GM12878 (cell line): ENCODE measurements around the gene CLEC1A. TPM values are rescaled to one million over a fixed set of nuclear protein-coding genes. Genes with fewer than 3 reads are reported as not detected.

Experiments used
- ATAC-seq: fragments of 200-7000 bp; cut with Tn5 transposase; 3 replicates; pipeline ENCODE4 v1.9.1; 2020; ENCODE audit warnings: mild to moderate bottlenecking, moderate library complexity
- BruUV-seq: library from RNA; stranded (reverse); fragments of 400-500 nt; replicated peaks from 2 replicates; lab custom pipeline; 2021; lab: Mats Ljungman, UMichigan
- CTCF ChIA-PET: fragments of 300-600 bp; sonication (Branson Sonifier 250); formaldehyde crosslinking; extraction: SDS; loops from one replicate; lab custom pipeline; 2021; ENCODE audit warnings: inconsistent platforms; lab: Yijun Ruan, JAX
- POLR2A ChIA-PET: fragments of 350-600 bp; formaldehyde crosslinking; extraction: SDS; loops from one replicate; lab custom pipeline; 2021; ENCODE audit warnings: inconsistent platforms; lab: Charles Lee
- RAD21 ChIA-PET: fragments of 300-600 bp; sonication (Branson Sonifier 250); formaldehyde crosslinking; loops from one replicate; lab custom pipeline; 2023; ENCODE audit warnings: antibody characterized with exemption; ENCODE audit not compliant: unreplicated experiment; lab: Charles Lee
- SMC1A ChIA-PET: fragments of 300-600 bp; sonication (Branson Sonifier 250); formaldehyde crosslinking; loops from one replicate; lab custom pipeline; 2023; ENCODE audit not compliant: unreplicated experiment, uncharacterized antibody; lab: Charles Lee
- DNase-seq: peaks from one replicate; pipeline ENCODE4 v3.0.0-alpha.2; 2011; ENCODE audit warnings: low read depth, low spot score
- FAIRE-seq: peaks from 3 replicates; lab custom pipeline; 2011; peaks lifted over from hg19 to GRCh38; lab: Jason Lieb, UNC
- H2AFZ ChIP-seq: 2 replicates; pipeline ENCODE4 v1.6.0; 2011; ENCODE audit warnings: low read depth, low read length, control low read depth; ENCODE audit not compliant: control insufficient read depth
- H3K27ac ChIP-seq: 2 replicates; pipeline ENCODE4 v1.5.1; 2011; ENCODE audit warnings: control low read depth; ENCODE audit not compliant: control insufficient read depth, insufficient read depth
- H3K27me3 ChIP-seq, 2 experiments: replicated peaks in 1 of 2; 2 replicates each; pipeline versions ENCODE4 v1.6.0 to v1.6.1; 2011; ENCODE audit warnings: low read length in 1 of 2; ENCODE audit not compliant: control insufficient read depth in 2 of 2, insufficient read depth in 2 of 2
- H3K36me3 ChIP-seq, 2 experiments: 2 replicates each; pipeline ENCODE4 v1.5.1; 2011; ENCODE audit warnings: low read length in 1 of 2; ENCODE audit not compliant: control insufficient read depth in 2 of 2, insufficient read depth in 2 of 2
- H3K4me1 ChIP-seq: 2 replicates; pipeline ENCODE4 v1.6.1; 2011; ENCODE audit warnings: mild to moderate bottlenecking, low read length, moderate library complexity, mixed read lengths; ENCODE audit not compliant: control insufficient read depth, insufficient read depth
- H3K4me2 ChIP-seq: 2 replicates; pipeline ENCODE4 v1.6.0; 2011; ENCODE audit warnings: control low read depth; ENCODE audit not compliant: control insufficient read depth, insufficient read depth
- H3K4me3 ChIP-seq: fragments of 200-600 bp; sonication (generic); 2 replicates; pipeline ENCODE4 v1.5.1; 2016
- H3K79me2 ChIP-seq: 2 replicates; pipeline ENCODE4 v1.6.0; 2011; ENCODE audit warnings: low read length; ENCODE audit not compliant: control insufficient read depth, insufficient read depth
- H3K9ac ChIP-seq: 2 replicates; pipeline ENCODE4 v1.8.0; 2011; ENCODE audit warnings: low read length, control low read depth, mixed read lengths; ENCODE audit not compliant: control insufficient read depth, insufficient read depth
- H3K9me3 ChIP-seq: replicated peaks from 3 replicates; pipeline ENCODE4 v1.5.1; 2011; ENCODE audit warnings: mild to moderate bottlenecking, low read length; ENCODE audit not compliant: control insufficient read depth, insufficient read depth
- H4K20me1 ChIP-seq: 2 replicates; pipeline ENCODE4 v1.6.0; 2011; ENCODE audit not compliant: control insufficient read depth, insufficient read depth
- CHD1 ChIP-seq: IDR thresholded peaks from 2 replicates; pipeline ENCODE4 v1.6.1; 2012; ENCODE audit warnings: low read depth, low read length, improper control_type of control experiment
- EP300 ChIP-seq, 2 experiments: fragments of 150-350 bp in 1 of 2; IDR thresholded peaks; 2 replicates each; pipeline ENCODE4 v1.6.1; 2011 to 2012; ENCODE audit warnings: low read depth in 2 of 2, low read length in 2 of 2, borderline replicate concordance in 1 of 2, improper control_type of control experiment in 1 of 2, inconsistent platforms in 1 of 2; ENCODE audit not compliant: control insufficient read depth in 1 of 2
- HDGF ChIP-seq: fragments of 450-650 bp; IDR thresholded peaks from 2 replicates; pipeline ENCODE4 v1.6.1; 2016; ENCODE audit warnings: antibody characterized with exemption
- MTA2 ChIP-seq: fragments of 450-650 bp; IDR thresholded peaks from 2 replicates; pipeline ENCODE4 v1.6.1; 2016; ENCODE audit warnings: low read depth, mild to moderate bottlenecking, moderate library complexity
- MTA3 ChIP-seq: IDR thresholded peaks from 2 replicates; pipeline ENCODE4 v1.6.1; 2012; ENCODE audit warnings: low read length, inconsistent platforms, borderline replicate concordance
- NFIC ChIP-seq: IDR thresholded peaks from 2 replicates; pipeline ENCODE4 v1.6.1; 2012; ENCODE audit warnings: low read depth, mild to moderate bottlenecking, inconsistent platforms, low read length, moderate library complexity
- POLR2A ChIP-seq: IDR thresholded peaks from 2 replicates; pipeline ENCODE4 v1.6.1; 2011; ENCODE audit warnings: low read depth, mild to moderate bottlenecking, low read length
- SP1 ChIP-seq: IDR thresholded peaks from one replicate; pipeline ENCODE4 v1.6.1; 2011; ENCODE audit warnings: low read depth, low read length
- WGBS: methylation state at CpG from one replicate; pipeline ENCODE4 v1.1.6; 2016; ENCODE audit warnings: low lambda C conversion rate; ENCODE audit not compliant: insufficient replicate concordance, insufficient coverage; ENCODE audit errors: missing lambda C conversion rate; 5-methylcytosine and 5-hydroxymethylcytosine counted together
- in situ Hi-C: fragments of 300-500 bp; cut with MboI; formaldehyde crosslinking; loops from 9 replicates; pipeline ENCODE4 v1.14.3; 2018; ENCODE audit warnings: mixed read lengths
- intact Hi-C: fragments of 100-400 bp; cut with micrococcal nuclease; formaldehyde crosslinking; loops from one replicate; pipeline ENCODE4 v1.14.2; 2022; ENCODE audit not compliant: unreplicated experiment
- polyA plus RNA-seq, 11 experiments: library from polyadenylated mRNA; depleted of rRNA in 4 of 11; unstranded in 6 of 11; stranded (reverse) in 5 of 11; fragments of >200 nt; fragmentation: Nextera tagmentation in 4 of 11; fragmentation: Illumina TruSeq in 1 of 11; extraction: Ambion mirVana in 4 of 11; extraction: Trizol in 1 of 11; gene quantifications; 1 replicate in 1 of 11; 2 replicates in 10 of 11; pipeline versions ENCODE4 v1.2.1 to v1.2.3, GENCODE V29; 2011 to 2016; ENCODE audit warnings: inconsistent platforms in 2 of 11, missing spikeins in 2 of 11, low read depth in 1 of 11
- total RNA-seq, 4 experiments: library from RNA; depleted of rRNA in 3 of 4; stranded (reverse); fragments of >200 nt in 3 of 4; fragmentation: Illumina TruSeq in 1 of 4; extraction: Trizol in 1 of 4; gene quantifications; 2 replicates each; pipeline versions ENCODE4 v1.2.1 to v1.2.3, GENCODE V29; 2013 to 2021
- TF ChIP-seq, protein P1 (sequence below): IDR thresholded peaks from 2 replicates; pipeline ENCODE4 v1.6.1; 2011; ENCODE audit warnings: mild to moderate bottlenecking, low read depth, low read length, moderate library complexity; ENCODE audit not compliant: insufficient replicate concordance
- TF ChIP-seq, protein P2 (sequence below): fragments of 450-650 bp; formaldehyde crosslinking; IDR thresholded peaks from 2 replicates; pipeline ENCODE4 v1.4.0; 2022; ENCODE audit warnings: mild to moderate bottlenecking, moderate library complexity
- TF ChIP-seq, protein P3 (sequence below): fragments of 150-350 bp; IDR thresholded peaks from 2 replicates; pipeline ENCODE4 v1.6.1; 2014; ENCODE audit warnings: mild to moderate bottlenecking, low read depth, low read length

Gene CLEC1A
- total and polyA plus RNA-seq, 10 of the 15 experiments (the other 5 are each of a cell fraction or from before 2014, with no cell fraction given): not detected

DNA sequence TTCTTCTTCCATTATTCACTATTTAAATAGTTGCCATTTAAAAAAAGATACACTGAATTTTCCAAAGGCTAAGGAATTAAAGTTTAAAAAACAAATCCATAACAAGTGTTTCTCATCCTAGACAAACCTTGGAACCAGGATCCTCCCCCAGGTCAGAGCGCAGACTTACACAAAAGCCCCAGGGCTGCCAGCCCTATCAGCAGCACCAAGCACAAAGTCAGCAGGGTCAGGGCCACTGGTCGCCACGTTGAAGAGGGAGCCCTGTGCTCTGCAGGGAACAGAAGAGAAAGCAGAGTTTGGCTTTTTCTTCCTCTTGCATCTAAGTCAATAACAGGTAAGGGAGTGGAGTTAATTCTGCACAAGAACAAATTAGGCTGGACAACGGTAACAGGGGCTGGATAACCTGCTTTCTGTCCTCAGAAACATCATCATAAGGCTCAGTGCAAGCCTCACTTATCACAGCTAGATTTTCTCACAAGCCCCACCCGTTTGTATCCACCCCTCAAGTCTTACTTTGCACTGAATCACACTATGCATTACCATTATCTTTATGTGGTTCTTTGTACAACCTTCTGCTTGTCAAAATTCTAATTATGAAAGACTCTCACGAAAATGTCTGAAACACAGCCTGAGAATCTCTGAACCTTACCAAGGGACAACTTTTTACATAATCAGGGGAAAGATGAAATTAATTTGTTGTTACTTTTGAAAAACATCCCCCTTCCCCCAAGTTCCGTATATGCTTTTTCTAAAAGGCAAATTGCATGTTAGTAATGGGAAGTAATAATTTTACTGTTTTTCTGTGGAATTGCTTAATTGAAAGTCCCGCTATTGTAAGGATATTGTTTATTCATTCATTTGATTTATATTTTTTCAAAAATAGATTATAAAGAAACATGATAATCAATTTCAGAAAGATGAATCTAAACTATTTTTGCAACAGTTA, 9.6 kb downstream of the CLEC1A start:
- Histone ChIP-seq H3K79me2 (no peaks in the 10 kb centered on the region), H3K4me1 (peaks cover 8% of the 10 kb centered on the region), H3K27me3 (no peaks in the 10 kb centered on the region), H3K4me3 (no peak overlapping the region), H2AFZ (no peak overlapping the region), H4K20me1 (no peaks in the 10 kb centered on the region), H3K27ac (no peak overlapping the region), H3K9me3 (no peaks in the 10 kb centered on the region; the same call in 1 of the 3 replicates), H3K36me3 (no peaks in the 10 kb centered on the region), H3K9ac (no peak overlapping the region), H3K4me2 (peak overlapping the region; percentile 59; the same call in 1 of the 2 replicates)
- intact Hi-C loops (no loop called here), in situ Hi-C loops (no loop called here)
- no peak for DNase-seq
- RAD21 ChIA-PET: no interaction called here
- SMC1A ChIA-PET: no interaction called here
- TF ChIP-seq POLR2A (no peak), CHD1 (no peak), HDGF (no peak)
- 59% methylated on average over 8 of the region's 8 CpGs for WGBS
- no peak for ATAC-seq
- CTCF ChIA-PET: no interaction called here
- no TSS peak for BruUV-seq
- POLR2A ChIA-PET: no interaction called here
- no peak for FAIRE-seq

DNA sequence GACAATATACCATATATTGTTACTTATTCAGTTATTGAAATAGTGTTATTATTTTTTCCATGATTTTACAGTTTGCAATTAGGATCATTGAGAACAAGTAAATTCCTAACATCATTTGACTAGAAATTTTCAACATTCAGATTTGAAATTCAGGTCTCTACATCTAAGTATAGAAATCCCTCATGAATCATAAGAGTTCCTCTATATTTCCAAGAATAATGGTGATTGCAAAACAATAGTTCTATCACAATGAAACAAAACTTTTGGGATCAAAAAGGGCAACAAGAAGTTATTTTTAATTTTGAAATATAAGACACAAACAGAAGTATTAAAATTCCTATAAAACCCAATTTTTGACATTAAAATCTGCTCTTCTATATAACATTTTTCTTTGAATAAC, 10.8 kb downstream of the CLEC1A start:
- H3K4me3 ChIP-seq: no peak overlapping the region
- RAD21 ChIA-PET: no interaction called here
- CTCF ChIA-PET: no interaction called here
- peaks cover 2% of the 10 kb centered on the region; the same call in 2 of the 3 replicates for H3K9me3 ChIP-seq
- H3K27me3 ChIP-seq: no peaks in the 10 kb centered on the region
- no peak overlapping the region for H3K27ac ChIP-seq
- H2AFZ ChIP-seq: no peak overlapping the region
- no peak for FAIRE-seq
- H4K20me1 ChIP-seq: no peaks in the 10 kb centered on the region
- intact Hi-C loops: no loop called here
- H3K9ac ChIP-seq: no peak overlapping the region
- H3K79me2 ChIP-seq: no peaks in the 10 kb centered on the region
- H3K4me2 ChIP-seq: no peak overlapping the region
- no TSS peak for BruUV-seq
- SMC1A ChIA-PET: no interaction called here
- peaks cover 8% of the 10 kb centered on the region for H3K4me1 ChIP-seq
- ATAC-seq: no peak
- H3K36me3 ChIP-seq: no peaks in the 10 kb centered on the region
- DNase-seq: no peak
- POLR2A ChIA-PET: no interaction called here
- in situ Hi-C loops: no loop called here
- TF ChIP-seq SP1 (no peak), MTA3 (no peak), MTA2 (no peak), NFIC (no peak), EP300 (IDR thresholded peaks at IDR 0.05; ENCODE audit: borderline replicate concordance in 1 of 2, control insufficient read depth in 1 of 2, low read depth in 2 of 2, low read length in 2 of 2) (no peak)
- TF ChIP-seq, protein P1, sequence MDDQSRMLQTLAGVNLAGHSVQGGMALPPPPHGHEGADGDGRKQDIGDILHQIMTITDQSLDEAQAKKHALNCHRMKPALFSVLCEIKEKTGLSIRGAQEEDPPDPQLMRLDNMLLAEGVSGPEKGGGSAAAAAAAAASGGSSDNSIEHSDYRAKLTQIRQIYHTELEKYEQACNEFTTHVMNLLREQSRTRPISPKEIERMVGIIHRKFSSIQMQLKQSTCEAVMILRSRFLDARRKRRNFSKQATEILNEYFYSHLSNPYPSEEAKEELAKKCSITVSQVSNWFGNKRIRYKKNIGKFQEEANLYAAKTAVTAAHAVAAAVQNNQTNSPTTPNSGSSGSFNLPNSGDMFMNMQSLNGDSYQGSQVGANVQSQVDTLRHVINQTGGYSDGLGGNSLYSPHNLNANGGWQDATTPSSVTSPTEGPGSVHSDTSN: no peak
- TF ChIP-seq, protein P2, sequence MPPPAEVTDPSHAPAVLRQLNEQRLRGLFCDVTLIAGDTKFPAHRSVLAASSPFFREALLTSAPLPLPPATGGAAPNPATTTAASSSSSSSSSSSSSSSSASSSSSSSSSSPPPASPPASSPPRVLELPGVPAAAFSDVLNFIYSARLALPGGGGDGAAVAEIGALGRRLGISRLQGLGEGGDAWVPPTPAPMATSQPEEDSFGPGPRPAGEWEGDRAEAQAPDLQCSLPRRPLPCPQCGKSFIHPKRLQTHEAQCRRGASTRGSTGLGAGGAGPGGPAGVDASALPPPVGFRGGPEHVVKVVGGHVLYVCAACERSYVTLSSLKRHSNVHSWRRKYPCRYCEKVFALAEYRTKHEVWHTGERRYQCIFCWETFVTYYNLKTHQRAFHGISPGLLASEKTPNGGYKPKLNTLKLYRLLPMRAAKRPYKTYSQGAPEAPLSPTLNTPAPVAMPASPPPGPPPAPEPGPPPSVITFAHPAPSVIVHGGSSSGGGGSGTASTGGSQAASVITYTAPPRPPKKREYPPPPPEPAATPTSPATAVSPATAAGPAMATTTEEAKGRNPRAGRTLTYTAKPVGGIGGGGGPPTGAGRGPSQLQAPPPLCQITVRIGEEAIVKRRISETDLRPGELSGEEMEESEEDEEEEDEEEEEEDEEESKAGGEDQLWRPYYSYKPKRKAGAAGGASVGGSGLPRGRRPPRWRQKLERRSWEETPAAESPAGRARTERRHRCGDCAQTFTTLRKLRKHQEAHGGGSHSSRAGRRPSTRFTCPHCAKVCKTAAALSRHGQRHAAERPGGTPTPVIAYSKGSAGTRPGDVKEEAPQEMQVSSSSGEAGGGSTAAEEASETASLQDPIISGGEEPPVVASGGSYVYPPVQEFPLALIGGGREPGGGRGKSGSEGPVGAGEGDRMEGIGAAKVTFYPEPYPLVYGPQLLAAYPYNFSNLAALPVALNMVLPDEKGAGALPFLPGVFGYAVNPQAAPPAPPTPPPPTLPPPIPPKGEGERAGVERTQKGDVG (CRISPR knock-in tag): no peak
- TF ChIP-seq, protein P3, sequence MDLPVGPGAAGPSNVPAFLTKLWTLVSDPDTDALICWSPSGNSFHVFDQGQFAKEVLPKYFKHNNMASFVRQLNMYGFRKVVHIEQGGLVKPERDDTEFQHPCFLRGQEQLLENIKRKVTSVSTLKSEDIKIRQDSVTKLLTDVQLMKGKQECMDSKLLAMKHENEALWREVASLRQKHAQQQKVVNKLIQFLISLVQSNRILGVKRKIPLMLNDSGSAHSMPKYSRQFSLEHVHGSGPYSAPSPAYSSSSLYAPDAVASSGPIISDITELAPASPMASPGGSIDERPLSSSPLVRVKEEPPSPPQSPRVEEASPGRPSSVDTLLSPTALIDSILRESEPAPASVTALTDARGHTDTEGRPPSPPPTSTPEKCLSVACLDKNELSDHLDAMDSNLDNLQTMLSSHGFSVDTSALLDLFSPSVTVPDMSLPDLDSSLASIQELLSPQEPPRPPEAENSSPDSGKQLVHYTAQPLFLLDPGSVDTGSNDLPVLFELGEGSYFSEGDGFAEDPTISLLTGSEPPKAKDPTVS: no peak
